ENCODE measurements around the gene AMDHD2.
"Not testable (repeated sequence)": the region's sequence is repeated elsewhere in the genome, so short reads cannot be mapped to it uniquely, and the experiment has no call there.

The AMDHD2 gene

GRCh38 chr16:2535625-2536013, 15.4 kb downstream of the AMDHD2 start:
- no peak for DNase-seq

DNA sequence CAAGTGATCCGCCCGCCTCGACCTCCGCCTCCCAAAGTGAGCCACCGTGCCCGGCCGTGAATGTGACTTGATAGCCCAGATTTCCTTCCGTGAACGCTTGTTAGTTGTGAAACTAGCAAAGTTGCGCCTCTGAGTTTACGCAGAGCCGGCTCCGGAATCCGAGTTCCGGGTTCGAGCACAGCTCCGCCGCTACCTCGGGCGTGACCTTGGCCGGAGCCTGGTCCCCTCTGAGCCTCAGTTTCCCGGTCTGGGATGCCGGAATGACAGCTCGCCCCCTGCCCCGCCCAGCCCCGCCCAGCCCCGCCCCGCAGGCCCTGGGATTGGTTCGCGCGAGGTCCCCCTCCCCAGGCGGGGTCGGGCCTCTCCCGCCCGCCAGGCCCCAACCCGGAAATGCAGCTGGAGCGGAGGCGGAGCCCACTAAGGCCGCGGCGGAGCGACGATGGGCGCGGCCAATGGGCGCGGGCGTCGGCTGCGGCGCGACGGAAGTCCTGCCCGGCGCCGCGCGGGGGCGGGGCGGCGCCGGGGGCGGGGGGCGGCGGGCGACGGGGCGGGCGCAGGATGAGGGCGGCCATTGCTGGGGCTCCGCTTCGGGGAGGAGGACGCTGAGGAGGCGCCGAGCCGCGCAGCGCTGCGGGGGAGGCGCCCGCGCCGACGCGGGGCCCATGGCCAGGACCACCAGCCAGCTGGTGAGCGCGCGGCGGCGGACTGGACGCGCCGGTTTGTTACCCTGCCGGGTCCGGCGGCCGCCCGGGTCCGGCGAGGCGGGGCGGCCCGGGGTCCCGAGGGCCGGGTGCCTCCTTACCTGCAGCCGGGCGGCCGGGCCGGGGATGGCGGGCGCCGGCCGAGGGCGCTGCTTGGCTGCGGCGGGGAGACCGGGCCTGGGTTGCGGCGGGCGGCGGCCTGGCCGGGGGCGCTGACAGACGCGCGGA, 17.5 kb downstream of the AMDHD2 start, which contains the start of gene PDPK1:
PDPK1 (plus strand) TSS at position 571 of the 929 bp plus-strand sequence; CDS start at position 663, 92 bp downstream.
- DNase-seq = peak; percentile 64

DNA sequence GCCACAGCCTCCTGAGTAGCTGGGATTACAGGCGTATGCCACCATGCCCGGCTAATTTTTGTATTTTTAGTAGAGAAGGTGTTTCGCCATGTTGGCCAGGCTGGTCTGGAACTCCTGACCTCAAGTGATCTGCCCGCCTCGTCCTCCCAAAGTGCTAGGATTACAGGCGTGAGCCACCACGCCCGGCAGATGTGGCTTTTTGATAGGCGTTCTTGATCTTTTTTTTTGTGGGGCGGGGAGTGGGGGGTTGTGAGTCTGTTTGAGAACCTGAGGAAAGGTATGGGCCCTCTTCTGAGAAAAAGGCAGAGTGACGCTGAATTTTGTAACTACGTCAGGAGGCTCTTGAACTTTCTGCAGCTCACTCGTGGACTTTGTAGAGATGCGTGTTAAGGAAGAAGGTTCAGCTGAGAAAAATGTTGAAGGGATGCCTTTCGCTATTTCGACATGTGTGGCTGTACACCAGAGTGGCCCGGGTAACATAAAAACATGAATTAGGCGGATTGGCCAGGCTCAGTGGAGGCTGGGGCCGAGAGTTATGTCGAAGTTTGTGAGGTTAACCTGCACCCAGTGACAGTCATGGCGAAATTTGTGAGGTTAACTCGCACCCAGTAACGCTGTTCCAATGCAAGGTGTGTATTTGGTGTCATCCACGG, 19.1 kb downstream of the AMDHD2 start:
- DNase-seq = not testable (repeated sequence)

DNA sequence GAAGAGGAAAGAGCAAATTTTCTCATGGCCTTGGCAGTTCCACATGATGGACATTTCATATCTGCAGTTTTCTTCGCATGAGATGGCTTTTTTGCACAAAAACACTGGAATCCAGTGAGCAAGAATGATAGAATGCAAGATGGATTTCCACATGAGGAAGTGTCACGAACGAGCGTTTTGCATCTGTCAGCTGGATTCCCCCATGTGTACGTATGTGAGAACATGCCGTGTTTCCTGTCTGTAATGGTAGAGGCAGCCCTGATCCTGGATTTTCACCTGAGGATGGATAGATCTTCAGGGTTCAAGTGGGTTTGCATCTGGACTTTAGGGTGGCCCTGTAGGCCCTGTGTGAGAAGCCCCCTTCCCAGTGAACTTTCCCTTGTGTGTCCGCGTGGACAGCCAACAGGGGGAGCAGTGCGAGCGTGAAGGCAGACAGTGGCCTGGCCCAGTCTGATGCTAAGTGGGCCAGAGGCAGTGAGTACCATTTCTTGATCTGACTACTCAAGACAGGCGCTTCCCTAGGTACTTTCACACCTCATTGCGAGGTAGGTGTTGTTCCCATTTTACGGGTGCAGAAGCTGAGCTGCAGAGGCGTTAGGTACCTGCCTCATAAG, 19.8 kb downstream of the AMDHD2 start:
- DNase-seq = not testable (repeated sequence)

DNA sequence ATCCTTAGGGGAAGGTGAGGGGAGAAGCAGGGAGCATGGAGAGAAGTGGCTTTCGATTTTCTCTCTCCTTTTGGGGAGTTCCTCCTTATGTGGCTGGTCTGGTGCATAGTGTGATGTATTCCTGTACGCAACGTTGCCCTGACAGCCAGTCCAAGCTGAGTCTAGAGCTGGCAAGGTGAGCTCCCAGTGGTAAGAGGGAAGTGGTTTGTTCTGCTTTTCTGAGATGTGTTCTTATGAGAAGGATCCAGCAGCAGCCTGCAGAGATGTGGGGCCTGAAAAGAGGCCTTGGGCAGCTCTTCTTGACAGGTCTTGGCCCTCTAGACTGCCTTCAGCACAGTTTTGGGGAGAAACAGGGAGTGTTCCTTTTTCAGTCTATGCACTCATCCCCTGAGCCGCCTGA, 20.7 kb downstream of the AMDHD2 start:
- not testable (repeated sequence) for DNase-seq

GRCh38 chr16:2541409-2541808, 21.2 kb downstream of the AMDHD2 start:
- not testable (repeated sequence) for DNase-seq

DNA sequence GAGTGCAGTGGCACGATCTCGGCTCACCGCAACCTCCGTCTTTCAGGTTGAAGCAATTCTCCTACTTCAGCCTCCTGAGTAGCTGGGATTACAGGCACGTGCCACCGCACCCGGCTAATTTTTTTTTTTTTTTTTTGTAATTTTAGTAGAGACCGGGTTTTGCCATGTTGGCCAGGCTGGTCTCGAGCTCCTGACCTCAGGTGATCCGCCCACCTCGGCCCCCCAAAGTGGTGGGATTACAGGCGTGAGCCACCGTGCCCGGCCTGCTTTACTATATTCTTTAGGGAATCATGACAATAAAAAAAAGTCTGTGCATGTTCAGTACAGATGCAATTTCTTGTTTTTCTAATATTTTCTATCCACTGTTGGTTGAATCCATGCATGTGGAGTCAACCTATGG, 23.6 kb downstream of the AMDHD2 start:
- not testable (repeated sequence) for DNase-seq

DNA sequence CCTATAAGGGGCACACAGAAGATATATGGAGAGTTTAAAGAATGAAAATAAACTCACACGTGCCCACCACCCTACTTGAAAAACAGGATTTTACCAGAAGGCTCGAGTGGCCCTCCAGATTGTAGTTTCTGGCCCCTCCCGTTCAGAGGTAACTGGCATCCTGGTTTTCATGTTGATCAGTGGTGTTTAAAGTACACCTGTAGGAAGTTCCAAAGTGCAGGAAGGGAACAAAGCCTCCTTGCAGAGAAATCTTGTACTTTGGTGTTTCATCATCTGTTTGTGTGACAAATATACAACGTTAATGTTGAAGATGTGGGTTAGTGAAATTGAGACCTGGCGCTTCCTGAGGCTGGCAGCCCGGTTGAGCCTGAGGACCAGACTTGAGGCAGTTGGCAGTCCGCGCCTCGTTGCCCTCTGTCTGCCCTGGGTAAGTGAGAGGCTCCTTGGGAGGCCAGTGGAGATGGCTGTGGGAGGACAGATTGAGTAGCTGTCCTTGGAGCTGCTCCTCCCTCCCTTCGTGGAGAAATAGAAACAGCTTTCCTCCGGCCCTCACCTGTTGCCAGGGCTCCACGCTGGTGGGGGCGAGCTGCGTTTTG, 30.2 kb downstream of the AMDHD2 start:
- DNase-seq = not testable (repeated sequence)

DNA sequence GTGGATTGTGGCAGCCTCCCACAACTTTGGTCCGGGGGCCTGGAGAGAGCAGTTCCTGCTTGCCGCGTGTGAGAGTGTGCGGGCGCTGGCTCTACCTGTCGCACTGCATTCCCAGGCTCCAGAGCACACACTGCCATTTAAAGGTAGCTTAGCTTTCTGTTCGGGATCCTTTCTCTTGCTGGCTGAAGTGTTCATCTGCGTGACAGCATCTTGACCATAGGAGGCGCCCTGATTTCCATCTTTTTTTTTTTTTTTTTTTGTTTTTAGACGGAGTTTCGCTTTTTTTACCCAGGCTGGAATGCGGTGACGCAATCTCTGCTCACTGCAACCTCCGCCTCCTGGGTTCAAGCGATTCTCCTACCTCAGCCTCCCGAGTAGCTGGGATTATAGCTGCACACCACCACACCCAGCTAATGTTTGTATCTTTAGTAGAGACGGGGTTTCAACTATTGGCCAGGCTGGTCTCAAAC, 31.3 kb downstream of the AMDHD2 start:
- not testable (repeated sequence) for DNase-seq

GRCh38 chr16:2554709-2555425, 34.7 kb downstream of the AMDHD2 start:
- DNase-seq = not testable (repeated sequence)

GRCh38 chr16:2557150-2557549, 37.0 kb downstream of the AMDHD2 start:
- DNase-seq = not testable (repeated sequence)

DNA sequence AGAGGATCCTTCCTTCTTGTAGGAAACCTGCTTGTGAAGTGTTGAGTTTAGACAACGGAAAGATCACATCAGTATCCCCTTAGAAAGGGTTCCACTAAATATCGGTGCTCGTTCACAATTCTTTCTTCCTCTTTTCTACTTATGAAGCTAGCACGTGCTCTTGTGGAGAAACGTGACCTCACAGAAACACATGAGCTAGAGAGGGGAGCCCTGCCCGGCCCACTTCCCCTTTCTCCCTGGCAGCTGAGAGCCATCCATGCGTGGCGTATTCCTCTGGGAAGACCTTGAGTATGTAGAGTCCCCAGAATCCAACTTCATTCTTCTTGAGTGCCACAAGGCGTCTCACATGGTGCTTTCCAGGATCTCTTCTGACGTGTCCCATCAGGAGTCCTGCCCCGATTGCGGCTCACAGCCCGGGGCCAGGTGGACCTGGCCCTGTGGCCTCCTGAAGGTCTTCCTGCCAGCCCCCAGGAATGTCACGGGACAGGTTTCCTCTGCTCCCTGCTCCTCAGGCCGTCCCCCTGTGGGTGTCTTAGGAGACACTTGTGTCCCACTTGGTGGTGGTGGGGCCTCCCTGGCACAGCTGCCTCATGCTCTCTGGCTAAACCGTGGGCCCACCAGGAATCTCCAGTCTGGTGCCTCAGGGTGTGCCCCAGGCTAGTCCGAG, 40.1 kb downstream of the AMDHD2 start:
- DNase-seq = not testable (repeated sequence)

DNA sequence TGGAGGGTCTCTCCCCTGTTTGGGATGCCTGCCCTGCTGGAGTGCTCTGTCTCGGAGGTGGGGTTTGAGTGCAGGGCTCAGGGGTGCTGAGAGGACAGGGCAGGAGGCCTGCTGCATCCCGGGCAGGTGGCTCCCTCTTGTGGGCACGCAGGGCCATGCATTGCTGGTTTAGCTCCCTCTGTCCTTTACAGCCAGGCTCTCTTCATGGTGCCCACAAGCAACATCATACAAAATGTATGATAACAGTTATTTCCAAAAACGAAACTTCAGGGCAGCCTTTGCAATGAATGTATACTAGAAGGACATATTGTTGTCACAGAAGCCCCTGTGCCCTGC, 40.6 kb downstream of the AMDHD2 start:
- DNase-seq = not testable (repeated sequence)

GRCh38 chr16:2567506-2567905, 47.3 kb downstream of the AMDHD2 start:
- DNase-seq = not testable (repeated sequence)

- DNase-seq = not testable (repeated sequence)
Measured at GRCh38 chr16:2568573-2568972, 48.4 kb downstream of the AMDHD2 start.

DNA sequence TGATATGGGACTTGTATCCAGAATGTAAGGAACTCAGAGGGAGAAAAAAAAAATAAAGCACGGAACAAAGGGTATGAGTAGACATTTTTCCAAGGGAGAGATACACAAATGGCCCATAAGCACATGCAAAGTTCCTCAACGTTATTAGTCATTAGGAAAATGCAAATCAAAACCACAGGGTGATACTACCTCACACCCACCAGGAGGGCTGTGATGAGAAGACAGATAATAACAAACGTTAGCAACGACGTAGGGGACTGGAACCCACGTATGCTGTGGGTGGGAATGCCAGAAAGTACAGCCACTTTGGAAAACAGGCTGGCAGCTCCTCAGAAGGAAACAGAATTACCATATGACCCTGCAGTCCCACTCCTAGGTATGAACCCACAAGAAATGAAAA, 52.5 kb downstream of the AMDHD2 start:
- DNase-seq = not testable (repeated sequence)

GRCh38 chr16:2575839-2576238, 55.7 kb downstream of the AMDHD2 start:
- not testable (repeated sequence) for DNase-seq

GRCh38 chr16:2577044-2577443, 56.9 kb downstream of the AMDHD2 start:
- DNase-seq = not testable (repeated sequence)

DNA sequence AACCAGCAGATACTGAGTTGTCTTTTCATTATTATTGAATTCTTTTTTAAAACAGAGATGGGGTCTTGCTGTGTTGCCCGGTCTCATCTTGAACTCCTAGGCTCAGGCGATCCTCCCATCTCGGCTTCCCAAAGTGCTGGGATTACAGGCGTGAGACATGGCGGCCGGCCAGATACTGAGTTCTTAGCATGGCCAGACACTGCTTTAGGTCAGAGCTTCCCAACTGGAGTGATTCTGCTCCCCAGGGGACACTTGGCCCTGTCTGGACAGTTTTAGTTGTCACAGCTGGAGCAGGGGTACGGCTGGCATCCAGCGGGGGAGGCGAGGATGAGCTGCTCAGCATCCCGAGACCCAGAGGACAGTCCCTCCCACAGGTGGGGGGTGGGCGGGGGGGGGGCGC, 58.7 kb downstream of the AMDHD2 start:
- DNase-seq = not testable (repeated sequence)

GRCh38 chr16:2580143-2580542, 60.0 kb downstream of the AMDHD2 start:
- not testable (repeated sequence) for DNase-seq

GRCh38 chr16:2580818-2581217, 60.6 kb downstream of the AMDHD2 start:
- DNase-seq = not testable (repeated sequence)

All from NCI-H510A treated with DMSO at 0.1 percent for 48 hours (cell line).